GM18498 (cell line): ENCODE results near the gene ZNF609.

Source experiments
- ATAC-seq: cut with Tn5 transposase; IDR thresholded peaks from one replicate; pipeline ENCODE4 v1.9.1; 2021; ENCODE audit warnings: mild to moderate bottlenecking, moderate library complexity; ENCODE audit not compliant: unreplicated experiment

The ZNF609 gene

GRCh38 chr15:64502151-64502550, 41.8 kb downstream of the ZNF609 start:
- ATAC-seq = no peak

DNA sequence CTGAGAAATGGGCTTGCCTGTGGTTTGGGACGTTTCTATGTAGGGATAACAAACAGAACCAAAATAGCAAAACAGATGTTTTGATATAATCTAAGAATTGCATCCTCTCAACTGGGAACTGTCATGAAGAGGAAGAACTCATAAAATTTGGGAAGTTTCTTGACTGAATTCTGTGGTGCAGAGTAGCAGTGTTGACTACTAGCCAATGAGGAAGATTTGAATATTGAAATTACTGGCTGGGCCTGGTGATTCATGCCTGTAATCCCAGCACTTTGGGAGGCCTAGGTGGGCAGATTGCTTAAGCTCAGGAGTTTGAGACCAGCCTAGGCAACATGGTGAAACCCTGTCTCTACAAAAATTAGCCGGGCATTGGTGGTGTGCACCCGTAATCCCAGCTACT, 42.2 kb downstream of the ZNF609 start:
- no peak for ATAC-seq

DNA sequence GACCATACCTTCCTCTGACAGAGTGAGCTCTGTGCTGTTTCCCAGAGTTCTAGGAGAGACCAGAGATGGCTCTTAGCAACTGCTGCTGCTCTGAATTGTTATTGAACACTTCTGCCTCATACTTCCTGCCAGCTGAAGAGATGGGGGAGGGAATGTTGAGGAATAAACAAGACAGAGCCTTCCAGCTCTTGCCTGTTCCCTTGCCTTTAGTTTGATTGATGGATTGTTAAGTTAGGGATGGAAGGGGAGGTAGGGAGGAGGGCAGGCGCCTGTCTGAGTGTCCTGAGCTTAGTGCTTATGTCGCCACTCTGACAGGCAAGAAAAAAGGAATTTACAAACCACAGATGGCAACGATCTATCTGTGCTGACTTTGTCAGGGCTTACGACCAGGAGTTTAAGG, 42.8 kb downstream of the ZNF609 start:
- no peak for ATAC-seq

- ATAC-seq = no peak
Observed at GRCh38 chr15:64503640-64504039, 43.3 kb downstream of the ZNF609 start.

DNA sequence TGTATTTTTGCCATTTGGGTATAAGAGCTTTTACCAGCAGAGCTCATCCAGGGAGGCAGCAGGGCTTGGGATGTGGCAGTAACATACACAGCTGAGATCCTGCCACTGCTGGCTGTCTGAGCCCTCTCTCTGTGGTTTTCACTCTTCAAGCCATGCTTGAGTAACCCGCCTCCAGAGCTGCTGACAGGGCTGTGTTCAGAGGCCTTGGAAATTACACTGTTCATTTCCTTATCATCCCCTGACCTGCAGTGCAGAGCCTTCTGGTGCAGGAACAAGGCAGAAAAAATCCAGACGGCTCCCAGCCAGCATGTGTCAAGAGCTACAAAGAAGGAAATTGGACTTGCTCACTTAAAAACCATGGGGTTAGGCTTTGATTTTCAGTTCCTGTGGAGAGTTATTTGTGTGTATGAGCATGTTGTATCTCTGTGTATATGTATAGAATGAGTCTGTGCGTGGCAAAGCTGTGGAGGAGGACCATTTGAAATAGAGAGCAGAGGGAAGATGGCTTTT, 47.0 kb downstream of the ZNF609 start:
- ATAC-seq = peak; percentile 74

GRCh38 chr15:64507845-64508244, 47.5 kb downstream of the ZNF609 start:
- ATAC-seq = peak; percentile 7

DNA sequence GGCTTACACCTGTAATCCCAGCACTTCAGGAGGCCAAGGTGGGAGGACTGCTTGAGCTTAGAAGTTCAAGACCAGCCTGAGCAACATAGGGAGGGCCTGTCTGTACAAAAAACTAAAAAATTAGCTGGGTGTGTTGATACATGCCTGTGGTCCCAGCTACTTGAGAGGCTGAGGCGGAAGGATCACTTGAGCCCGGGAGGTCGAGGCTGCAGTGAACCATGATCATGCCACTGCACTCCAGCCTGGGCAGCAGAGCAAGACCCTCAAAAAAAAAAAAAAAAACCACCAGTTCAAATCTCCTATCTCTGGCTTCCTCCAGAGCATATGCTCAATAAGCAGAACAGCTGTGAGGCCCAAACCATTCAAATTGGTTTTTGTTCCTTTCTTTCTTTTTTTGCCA, 53.4 kb downstream of the ZNF609 start:
- no peak for ATAC-seq

- no peak for ATAC-seq
Observed at GRCh38 chr15:64515196-64515595, 54.8 kb downstream of the ZNF609 start.

DNA sequence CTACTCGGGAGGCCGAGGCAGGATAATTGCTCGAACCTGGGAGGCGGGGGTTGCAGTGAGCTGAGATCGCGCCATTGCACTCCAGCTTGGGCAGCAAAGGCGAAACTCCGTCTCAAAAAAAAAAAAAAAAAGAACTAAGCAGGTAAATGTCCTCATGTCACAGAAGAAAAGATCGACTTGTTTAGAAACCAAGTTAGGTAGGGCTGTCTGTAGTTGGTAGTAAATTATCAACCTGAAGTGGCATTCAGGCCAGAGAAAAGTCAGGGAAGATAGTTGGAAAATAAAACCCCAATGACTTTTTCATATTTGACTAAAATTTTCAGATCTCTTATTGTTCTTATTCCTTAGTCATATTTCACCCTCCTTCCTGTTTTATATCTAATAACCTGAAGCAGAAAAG, 55.4 kb downstream of the ZNF609 start:
- no peak for ATAC-seq

DNA sequence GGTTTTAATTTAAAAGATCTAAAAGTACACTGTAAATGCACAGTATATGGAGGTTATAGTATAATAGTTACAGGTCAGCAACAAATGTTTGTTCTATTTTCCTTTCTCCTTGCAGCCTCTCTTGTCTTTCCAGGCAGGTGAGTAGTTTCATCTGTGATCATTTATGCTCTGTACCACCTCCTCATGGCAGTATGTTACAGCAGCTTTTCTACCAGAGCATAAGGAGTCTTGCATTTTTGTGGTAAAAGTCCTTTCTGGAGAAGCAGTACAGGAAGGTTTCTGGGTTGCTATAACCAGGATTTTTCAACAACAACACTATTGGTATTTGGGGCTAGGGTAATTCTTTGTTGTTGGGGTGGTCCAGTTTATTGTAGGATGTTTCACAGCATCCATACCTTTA, 59.5 kb downstream of the ZNF609 start:
- no peak for ATAC-seq

- ATAC-seq = no peak
Observed at GRCh38 chr15:64521201-64521600, 60.8 kb downstream of the ZNF609 start.

- no peak for ATAC-seq
Observed at GRCh38 chr15:64521726-64522164, 61.4 kb downstream of the ZNF609 start.

GRCh38 chr15:64522226-64522823, 61.9 kb downstream of the ZNF609 start:
- no peak for ATAC-seq

- ATAC-seq = no peak
Observed at GRCh38 chr15:64523240-64523639, 62.9 kb downstream of the ZNF609 start.

GRCh38 chr15:64524778-64525177, 64.4 kb downstream of the ZNF609 start:
- no peak for ATAC-seq

- no peak for ATAC-seq
Observed at GRCh38 chr15:64525828-64526530, 65.6 kb downstream of the ZNF609 start.

- ATAC-seq = no peak
Observed at GRCh38 chr15:64527263-64527984, 67.0 kb downstream of the ZNF609 start.

DNA sequence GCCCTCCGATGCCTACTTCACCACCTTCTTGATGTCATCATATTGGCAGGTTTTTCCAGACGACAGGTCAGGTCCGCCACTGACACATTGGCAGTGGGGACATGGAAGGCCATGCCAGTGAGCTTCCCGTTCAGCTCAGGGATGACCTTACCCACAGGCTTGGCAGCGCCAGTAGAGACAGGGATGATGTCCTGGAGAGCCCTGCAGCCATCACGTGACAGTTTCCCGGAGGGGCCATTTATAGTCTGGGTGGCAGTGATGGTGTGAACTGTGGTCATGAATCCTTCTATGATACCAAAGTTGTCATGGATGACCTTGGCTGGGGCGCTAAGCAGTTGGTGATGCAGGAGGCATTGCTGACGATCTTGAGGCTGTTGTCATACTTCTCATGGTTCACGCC, 68.5 kb downstream of the ZNF609 start:
- ATAC-seq = no peak

DNA sequence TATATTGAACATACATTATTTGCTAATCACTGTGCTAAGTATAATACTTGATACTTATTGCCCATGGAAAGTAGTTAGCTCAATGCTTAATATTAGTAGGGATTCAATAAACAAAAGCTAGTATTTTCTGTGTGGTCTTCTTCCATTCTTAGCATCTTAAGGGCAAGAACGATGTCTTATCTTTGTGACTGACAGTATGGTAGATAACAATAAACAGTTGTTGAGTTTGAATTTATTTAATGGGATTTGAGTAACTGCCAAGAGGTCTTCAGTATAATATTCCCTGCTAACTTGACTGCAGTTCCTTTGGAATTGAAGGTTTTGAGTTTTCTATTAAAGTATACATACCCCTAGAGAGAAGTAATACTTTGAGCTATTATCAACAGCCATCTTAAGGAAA, 70.1 kb downstream of the ZNF609 start:
- no peak for ATAC-seq

GRCh38 chr15:64530918-64531317, 70.5 kb downstream of the ZNF609 start:
- ATAC-seq = no peak

- ATAC-seq = no peak
Observed at GRCh38 chr15:64532521-64533315, 72.3 kb downstream of the ZNF609 start.
